ENCODE results near the gene SLC31A2.

Gene SLC31A2

GRCh38 chr9:113164536-113165300, 13.9 kb downstream of the SLC31A2 start:
- no peak overlapping the region for H3K4me3 ChIP-seq (ENCODE audit: low read depth, low read length)
- H3K4me1 ChIP-seq (ENCODE audit: control insufficient read depth, insufficient read depth, low read length): peaks cover 18% of the 10 kb centered on the region
- H3K27ac ChIP-seq (ENCODE audit: low read depth, low read length): no peak overlapping the region
- no peaks in the 10 kb centered on the region for H3K9me3 ChIP-seq (ENCODE audit: control insufficient read depth, insufficient read depth, low read depth, low read length)
- H3K36me3 ChIP-seq (ENCODE audit: control insufficient read depth, insufficient read depth, low read length): peaks cover 81% of the 10 kb centered on the region
- H3K27me3 ChIP-seq (ENCODE audit: control insufficient read depth, insufficient read depth, low read length): no peaks in the 10 kb centered on the region
- H3K9ac ChIP-seq (ENCODE audit: low read length): no peak overlapping the region

- no peak overlapping the region for H3K4me3 ChIP-seq (ENCODE audit: low read depth, low read length)
- peaks cover 8% of the 10 kb centered on the region for H3K4me1 ChIP-seq (ENCODE audit: control insufficient read depth, insufficient read depth, low read length)
- no peaks in the 10 kb centered on the region for H3K9me3 ChIP-seq (ENCODE audit: control insufficient read depth, insufficient read depth, low read depth, low read length)
- H3K27ac ChIP-seq (ENCODE audit: low read depth, low read length): no peak overlapping the region
- H3K9ac ChIP-seq (ENCODE audit: low read length): no peak overlapping the region
- H3K27me3 ChIP-seq (ENCODE audit: control insufficient read depth, insufficient read depth, low read length): no peaks in the 10 kb centered on the region
- H3K36me3 ChIP-seq (ENCODE audit: control insufficient read depth, insufficient read depth, low read length): peaks cover 92% of the 10 kb centered on the region
Measured at GRCh38 chr9:113166039-113166438, 15.2 kb downstream of the SLC31A2 start.

- Histone ChIP-seq H3K4me3 (ENCODE audit: low read depth, low read length) (no peak overlapping the region), H3K36me3 (ENCODE audit: control insufficient read depth, insufficient read depth, low read length) (peaks cover 88% of the 10 kb centered on the region), H3K4me1 (ENCODE audit: control insufficient read depth, insufficient read depth, low read length) (no peaks in the 10 kb centered on the region), H3K9ac (ENCODE audit: low read length) (no peak overlapping the region), H3K9me3 (ENCODE audit: control insufficient read depth, insufficient read depth, low read depth, low read length) (no peaks in the 10 kb centered on the region), H3K27me3 (ENCODE audit: control insufficient read depth, insufficient read depth, low read length) (no peaks in the 10 kb centered on the region), H3K27ac (ENCODE audit: low read depth, low read length) (no peak overlapping the region)
Measured at GRCh38 chr9:113168809-113169208, 18.0 kb downstream of the SLC31A2 start.

GRCh38 chr9:113173341-113173740, 22.5 kb downstream of the SLC31A2 start:
- Histone ChIP-seq H3K27ac (ENCODE audit: low read depth, low read length) (no peak overlapping the region), H3K9ac (ENCODE audit: low read length) (no peak overlapping the region), H3K36me3 (ENCODE audit: control insufficient read depth, insufficient read depth, low read length) (peaks cover 73% of the 10 kb centered on the region), H3K4me1 (ENCODE audit: control insufficient read depth, insufficient read depth, low read length) (no peaks in the 10 kb centered on the region), H3K27me3 (ENCODE audit: control insufficient read depth, insufficient read depth, low read length) (no peaks in the 10 kb centered on the region), H3K4me3 (ENCODE audit: low read depth, low read length) (no peak overlapping the region), H3K9me3 (ENCODE audit: control insufficient read depth, insufficient read depth, low read depth, low read length) (no peaks in the 10 kb centered on the region)

GRCh38 chr9:113176803-113177202, 26.0 kb downstream of the SLC31A2 start:
- no peaks in the 10 kb centered on the region for H3K27me3 ChIP-seq (ENCODE audit: control insufficient read depth, insufficient read depth, low read length)
- no peak overlapping the region for H3K9ac ChIP-seq (ENCODE audit: low read length)
- H3K36me3 ChIP-seq (ENCODE audit: control insufficient read depth, insufficient read depth, low read length): peaks cover 70% of the 10 kb centered on the region
- no peaks in the 10 kb centered on the region for H3K9me3 ChIP-seq (ENCODE audit: control insufficient read depth, insufficient read depth, low read depth, low read length)
- no peaks in the 10 kb centered on the region for H3K4me1 ChIP-seq (ENCODE audit: control insufficient read depth, insufficient read depth, low read length)
- no peak overlapping the region for H3K27ac ChIP-seq (ENCODE audit: low read depth, low read length)
- no peak overlapping the region for H3K4me3 ChIP-seq (ENCODE audit: low read depth, low read length)

- Histone ChIP-seq H3K4me3 (ENCODE audit: low read depth, low read length) (no peak overlapping the region), H3K9me3 (ENCODE audit: control insufficient read depth, insufficient read depth, low read depth, low read length) (no peaks in the 10 kb centered on the region), H3K36me3 (ENCODE audit: control insufficient read depth, insufficient read depth, low read length) (peaks cover 74% of the 10 kb centered on the region), H3K4me1 (ENCODE audit: control insufficient read depth, insufficient read depth, low read length) (no peaks in the 10 kb centered on the region), H3K27me3 (ENCODE audit: control insufficient read depth, insufficient read depth, low read length) (no peaks in the 10 kb centered on the region), H3K27ac (ENCODE audit: low read depth, low read length) (no peak overlapping the region), H3K9ac (ENCODE audit: low read length) (no peak overlapping the region)
Measured at GRCh38 chr9:113177251-113177650, 26.4 kb downstream of the SLC31A2 start.

- peaks cover 74% of the 10 kb centered on the region for H3K36me3 ChIP-seq (ENCODE audit: control insufficient read depth, insufficient read depth, low read length)
- H3K9ac ChIP-seq (ENCODE audit: low read length): no peak overlapping the region
- no peaks in the 10 kb centered on the region for H3K9me3 ChIP-seq (ENCODE audit: control insufficient read depth, insufficient read depth, low read depth, low read length)
- no peaks in the 10 kb centered on the region for H3K4me1 ChIP-seq (ENCODE audit: control insufficient read depth, insufficient read depth, low read length)
- H3K27me3 ChIP-seq (ENCODE audit: control insufficient read depth, insufficient read depth, low read length): no peaks in the 10 kb centered on the region
- H3K4me3 ChIP-seq (ENCODE audit: low read depth, low read length): no peak overlapping the region
- no peak overlapping the region for H3K27ac ChIP-seq (ENCODE audit: low read depth, low read length)
Measured at GRCh38 chr9:113178087-113178486, 27.3 kb downstream of the SLC31A2 start.

GRCh38 chr9:113179839-113180238, 29.0 kb downstream of the SLC31A2 start:
- no peak overlapping the region for H3K4me3 ChIP-seq (ENCODE audit: low read depth, low read length)
- no peaks in the 10 kb centered on the region for H3K9me3 ChIP-seq (ENCODE audit: control insufficient read depth, insufficient read depth, low read depth, low read length)
- no peaks in the 10 kb centered on the region for H3K27me3 ChIP-seq (ENCODE audit: control insufficient read depth, insufficient read depth, low read length)
- no peaks in the 10 kb centered on the region for H3K4me1 ChIP-seq (ENCODE audit: control insufficient read depth, insufficient read depth, low read length)
- no peak overlapping the region for H3K27ac ChIP-seq (ENCODE audit: low read depth, low read length)
- H3K36me3 ChIP-seq (ENCODE audit: control insufficient read depth, insufficient read depth, low read length): peaks cover 77% of the 10 kb centered on the region
- no peak overlapping the region for H3K9ac ChIP-seq (ENCODE audit: low read length)

GRCh38 chr9:113181165-113181564, 30.4 kb downstream of the SLC31A2 start:
- H3K27ac ChIP-seq (ENCODE audit: low read depth, low read length): no peak overlapping the region
- H3K9me3 ChIP-seq (ENCODE audit: control insufficient read depth, insufficient read depth, low read depth, low read length): no peaks in the 10 kb centered on the region
- no peaks in the 10 kb centered on the region for H3K27me3 ChIP-seq (ENCODE audit: control insufficient read depth, insufficient read depth, low read length)
- peaks cover 86% of the 10 kb centered on the region for H3K36me3 ChIP-seq (ENCODE audit: control insufficient read depth, insufficient read depth, low read length)
- H3K4me1 ChIP-seq (ENCODE audit: control insufficient read depth, insufficient read depth, low read length): no peaks in the 10 kb centered on the region
- no peak overlapping the region for H3K9ac ChIP-seq (ENCODE audit: low read length)
- no peak overlapping the region for H3K4me3 ChIP-seq (ENCODE audit: low read depth, low read length)

- Histone ChIP-seq H3K9ac (ENCODE audit: low read length) (no peak overlapping the region), H3K9me3 (ENCODE audit: control insufficient read depth, insufficient read depth, low read depth, low read length) (no peaks in the 10 kb centered on the region), H3K27me3 (ENCODE audit: control insufficient read depth, insufficient read depth, low read length) (no peaks in the 10 kb centered on the region), H3K27ac (ENCODE audit: low read depth, low read length) (no peak overlapping the region), H3K36me3 (ENCODE audit: control insufficient read depth, insufficient read depth, low read length) (peaks cover 88% of the 10 kb centered on the region), H3K4me1 (ENCODE audit: control insufficient read depth, insufficient read depth, low read length) (no peaks in the 10 kb centered on the region), H3K4me3 (ENCODE audit: low read depth, low read length) (no peak overlapping the region)
Measured at GRCh38 chr9:113183956-113184488, 33.2 kb downstream of the SLC31A2 start.

- no peak overlapping the region for H3K4me3 ChIP-seq (ENCODE audit: low read depth, low read length)
- H3K9ac ChIP-seq (ENCODE audit: low read length): no peak overlapping the region
- peaks cover 87% of the 10 kb centered on the region for H3K36me3 ChIP-seq (ENCODE audit: control insufficient read depth, insufficient read depth, low read length)
- H3K9me3 ChIP-seq (ENCODE audit: control insufficient read depth, insufficient read depth, low read depth, low read length): no peaks in the 10 kb centered on the region
- H3K27ac ChIP-seq (ENCODE audit: low read depth, low read length): no peak overlapping the region
- H3K27me3 ChIP-seq (ENCODE audit: control insufficient read depth, insufficient read depth, low read length): no peaks in the 10 kb centered on the region
- H3K4me1 ChIP-seq (ENCODE audit: control insufficient read depth, insufficient read depth, low read length): no peaks in the 10 kb centered on the region
Measured at GRCh38 chr9:113184539-113184938, 33.7 kb downstream of the SLC31A2 start.

Measured in HUES6 (cell line).